ENCODE data around the gene SSNA1.

Gene SSNA1, protein sequence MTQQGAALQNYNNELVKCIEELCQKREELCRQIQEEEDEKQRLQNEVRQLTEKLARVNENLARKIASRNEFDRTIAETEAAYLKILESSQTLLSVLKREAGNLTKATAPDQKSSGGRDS

GRCh38 chr9:137188490-137189296, at the start of gene SSNA1, which contains the start of gene ANAPC2:
TSS of gene SSNA1 (plus strand) at chr9:137188676. CDS start at chr9:137188727, 51 bp downstream.
TSS of gene ANAPC2 (minus strand) at chr9:137188560. CDS start at chr9:137188532, 28 bp downstream.
- Mint-ChIP-seq H3K4me1 (peaks cover 51% of the 10 kb centered on the region), H3K27ac (peak within 1 kb of the TSS; percentile 95), H3K36me3 (peaks cover 49% of the 10 kb centered on the region), H3K4me3 (peak within 1 kb of the TSS; percentile 89), H3K9me3 (no peaks in the 10 kb centered on the region)
- peak; percentile 87 for ATAC-seq
- peak; percentile 98 to 99 for DNase-seq (ENCODE audit: low spot score in 2 of 2)

GRCh38 chr9:137138722-137139467, 49.6 kb upstream of the SSNA1 start, which contains the start of gene GRIN1:
TSS of gene GRIN1 (plus strand) at chr9:137139154. CDS start at chr9:137139487, 333 bp downstream.
- DNase-seq (ENCODE audit: low spot score in 2 of 2) (no peak), ATAC-seq (peak; percentile 45)
- H3K36me3 Mint-ChIP-seq = no peaks in the 10 kb centered on the region
- H3K27ac Mint-ChIP-seq = no peak within 1 kb of the TSS
- H3K4me1 Mint-ChIP-seq = peaks cover 6% of the 10 kb centered on the region
- no peak within 1 kb of the TSS for H3K4me3 Mint-ChIP-seq
- H3K9me3 Mint-ChIP-seq = no peaks in the 10 kb centered on the region

GRCh38 chr9:137139468-137140150, 48.9 kb upstream of the SSNA1 start:
- Mint-ChIP-seq H3K27ac (no peak overlapping the region), H3K4me1 (peaks cover 6% of the 10 kb centered on the region), H3K36me3 (no peaks in the 10 kb centered on the region), H3K9me3 (no peaks in the 10 kb centered on the region), H3K4me3 (no peak overlapping the region)
- no peak for DNase-seq (ENCODE audit: low spot score in 2 of 2)
- ATAC-seq = no peak

GRCh38 chr9:137140151-137141012, 48.1 kb upstream of the SSNA1 start:
- no peak for DNase-seq (ENCODE audit: low spot score in 2 of 2)
- Mint-ChIP-seq H3K9me3 (no peaks in the 10 kb centered on the region), H3K4me1 (peaks cover 6% of the 10 kb centered on the region), H3K27ac (no peak overlapping the region), H3K36me3 (no peaks in the 10 kb centered on the region), H3K4me3 (no peak overlapping the region)
- no peak for ATAC-seq

GRCh38 chr9:137141050-137141810, 47.2 kb upstream of the SSNA1 start:
- ATAC-seq (no peak), DNase-seq (ENCODE audit: low spot score in 2 of 2) (no peak)
- H3K4me3 Mint-ChIP-seq = no peak overlapping the region
- H3K27ac Mint-ChIP-seq = no peak overlapping the region
- no peaks in the 10 kb centered on the region for H3K9me3 Mint-ChIP-seq
- H3K4me1 Mint-ChIP-seq = peaks cover 6% of the 10 kb centered on the region
- no peaks in the 10 kb centered on the region for H3K36me3 Mint-ChIP-seq

GRCh38 chr9:137141976-137142936, 46.2 kb upstream of the SSNA1 start:
- Mint-ChIP-seq H3K27ac (no peak overlapping the region), H3K9me3 (no peaks in the 10 kb centered on the region), H3K4me3 (no peak overlapping the region), H3K4me1 (peaks cover 6% of the 10 kb centered on the region), H3K36me3 (no peaks in the 10 kb centered on the region)
- DNase-seq (ENCODE audit: low spot score in 2 of 2) = no peak
- no peak for ATAC-seq

DNA sequence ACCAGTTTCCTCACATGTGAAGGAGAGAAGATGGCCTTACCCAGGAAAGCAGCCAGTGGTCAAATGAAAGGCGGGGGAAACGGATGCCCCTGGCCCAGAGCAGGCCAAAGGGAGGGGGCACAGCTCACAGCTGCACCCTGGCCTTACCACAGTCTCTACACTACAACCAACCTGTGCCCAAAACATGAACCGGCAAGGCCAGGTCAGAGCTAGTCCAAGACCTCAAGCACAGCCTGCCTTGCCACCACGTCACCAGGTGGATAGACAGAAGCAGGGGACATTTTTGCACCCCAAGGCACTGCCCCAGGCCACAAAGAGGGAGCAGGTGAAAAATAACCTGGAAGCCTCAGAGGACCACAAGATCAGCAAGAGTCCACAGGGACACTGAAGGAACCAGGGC, 45.0 kb upstream of the SSNA1 start:
- DNase-seq (ENCODE audit: low spot score in 2 of 2) (no peak), ATAC-seq (no peak)
- no peaks in the 10 kb centered on the region for H3K9me3 Mint-ChIP-seq
- no peak overlapping the region for H3K4me3 Mint-ChIP-seq
- no peaks in the 10 kb centered on the region for H3K4me1 Mint-ChIP-seq
- no peaks in the 10 kb centered on the region for H3K36me3 Mint-ChIP-seq
- no peak overlapping the region for H3K27ac Mint-ChIP-seq

- no peak overlapping the region for H3K27ac Mint-ChIP-seq
- ATAC-seq (no peak), DNase-seq (ENCODE audit: low spot score in 2 of 2) (no peak)
- H3K36me3 Mint-ChIP-seq = no peaks in the 10 kb centered on the region
- H3K4me1 Mint-ChIP-seq = no peaks in the 10 kb centered on the region
- H3K9me3 Mint-ChIP-seq = no peaks in the 10 kb centered on the region
- no peak overlapping the region for H3K4me3 Mint-ChIP-seq
Observed at GRCh38 chr9:137145731-137146526, 42.5 kb upstream of the SSNA1 start.

DNA sequence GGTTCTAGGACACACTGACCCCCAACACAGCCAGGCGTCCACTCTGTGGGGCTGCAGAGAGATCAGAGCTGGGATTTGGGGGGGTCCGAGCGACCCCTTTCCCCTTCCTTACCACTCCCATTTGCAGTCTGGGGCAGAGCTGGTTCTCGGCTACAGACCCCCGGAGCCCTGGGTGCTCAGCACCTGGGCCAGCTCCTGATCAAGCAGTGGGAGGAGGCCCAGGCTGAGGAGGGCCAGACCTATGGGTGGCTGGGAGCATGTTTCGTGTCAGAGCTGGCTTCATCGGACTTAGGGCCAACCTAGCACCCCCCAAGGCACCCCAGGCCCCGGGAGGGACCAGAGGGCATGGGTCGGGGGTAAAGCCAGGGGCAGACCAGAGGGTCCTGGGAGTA, 42.0 kb upstream of the SSNA1 start:
- DNase-seq (ENCODE audit: low spot score in 2 of 2) (no peak), ATAC-seq (no peak)
- H3K4me1 Mint-ChIP-seq = no peaks in the 10 kb centered on the region
- H3K9me3 Mint-ChIP-seq = no peaks in the 10 kb centered on the region
- H3K4me3 Mint-ChIP-seq = no peak overlapping the region
- H3K27ac Mint-ChIP-seq = no peak overlapping the region
- H3K36me3 Mint-ChIP-seq = no peaks in the 10 kb centered on the region

DNA sequence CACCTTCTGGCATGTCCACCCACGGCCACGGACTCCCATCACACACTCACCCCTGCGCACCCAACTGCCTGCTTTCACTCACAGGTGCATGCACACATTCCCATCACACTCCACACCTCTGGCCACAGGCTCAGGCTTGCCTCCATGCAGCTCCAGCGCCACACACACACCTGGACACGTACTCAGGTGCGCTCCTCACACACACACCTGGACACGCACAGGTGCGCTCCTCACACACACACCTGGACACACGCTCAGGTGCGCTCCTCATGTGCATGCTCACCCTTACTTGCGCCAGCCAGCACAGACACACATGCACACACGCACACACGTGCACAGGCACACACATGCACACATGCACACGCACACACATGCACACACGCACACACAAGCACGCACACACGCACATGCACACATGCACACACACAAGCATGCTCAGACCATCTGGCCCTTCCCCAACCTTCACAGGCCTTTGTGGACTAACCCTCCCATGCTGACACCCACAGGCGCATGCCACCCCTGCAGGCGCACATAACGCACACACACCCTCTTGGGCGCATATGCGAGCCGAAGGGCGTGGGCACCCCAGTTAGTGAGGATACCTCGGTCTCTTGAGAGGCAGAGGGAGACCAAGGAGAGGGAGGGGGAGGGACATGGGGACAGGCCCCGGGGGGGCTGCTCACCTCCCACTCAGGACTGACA, 41.2 kb upstream of the SSNA1 start:
- Mint-ChIP-seq H3K4me1 (no peaks in the 10 kb centered on the region), H3K27ac (no peak overlapping the region), H3K9me3 (no peaks in the 10 kb centered on the region), H3K36me3 (no peaks in the 10 kb centered on the region), H3K4me3 (no peak overlapping the region)
- DNase-seq (ENCODE audit: low spot score in 2 of 2) (no peak), ATAC-seq (no peak)

- Mint-ChIP-seq H3K27ac (no peak overlapping the region), H3K4me3 (no peak overlapping the region), H3K4me1 (no peaks in the 10 kb centered on the region), H3K36me3 (no peaks in the 10 kb centered on the region), H3K9me3 (no peaks in the 10 kb centered on the region)
- DNase-seq (ENCODE audit: low spot score in 2 of 2) (no peak), ATAC-seq (no peak)
Observed at GRCh38 chr9:137147793-137148160, 40.7 kb upstream of the SSNA1 start.

DNA sequence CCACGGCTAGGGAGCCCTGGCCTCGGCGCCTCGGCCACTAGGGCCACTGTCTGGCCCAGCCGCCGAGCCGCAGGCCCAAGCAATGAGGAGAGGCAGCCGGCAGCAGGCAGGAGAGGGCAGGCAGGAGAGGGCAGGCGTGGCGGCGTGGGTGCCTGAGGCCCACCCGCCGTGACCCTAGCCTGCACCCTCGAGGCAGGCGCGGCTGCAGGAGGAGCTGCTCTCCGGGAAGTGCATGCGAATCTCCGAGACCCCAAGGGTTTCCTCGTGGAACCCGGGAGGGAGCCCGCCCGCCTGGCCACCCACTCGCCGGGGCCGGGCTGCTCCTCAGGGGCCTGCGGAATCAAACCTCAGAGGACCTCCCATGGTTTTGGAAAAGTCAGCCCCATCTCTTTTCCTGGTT, 40.2 kb upstream of the SSNA1 start:
- Mint-ChIP-seq H3K4me1 (no peaks in the 10 kb centered on the region), H3K36me3 (no peaks in the 10 kb centered on the region), H3K4me3 (no peak overlapping the region), H3K9me3 (no peaks in the 10 kb centered on the region), H3K27ac (no peak overlapping the region)
- DNase-seq (ENCODE audit: low spot score in 2 of 2) = no peak
- no peak for ATAC-seq

Data from stimulated activated effector memory CD8-positive, alpha-beta T cell treated with anti-CD3 and anti-CD28 coated beads, Interleukin-12 subunit alpha, Interleukin-12 subunit beta, amount 100 ng/mL, for 72 hours (primary cell).